CD4-positive, alpha-beta T cell treated with Interleukin-17A for 1 hour (primary cell): Measurements from ENCODE around the gene ITPR1.

Source experiments
- DNase-seq: peaks from one replicate; pipeline ENCODE4 v3.0.0-alpha.2; 2020

The ITPR1 gene

DNA sequence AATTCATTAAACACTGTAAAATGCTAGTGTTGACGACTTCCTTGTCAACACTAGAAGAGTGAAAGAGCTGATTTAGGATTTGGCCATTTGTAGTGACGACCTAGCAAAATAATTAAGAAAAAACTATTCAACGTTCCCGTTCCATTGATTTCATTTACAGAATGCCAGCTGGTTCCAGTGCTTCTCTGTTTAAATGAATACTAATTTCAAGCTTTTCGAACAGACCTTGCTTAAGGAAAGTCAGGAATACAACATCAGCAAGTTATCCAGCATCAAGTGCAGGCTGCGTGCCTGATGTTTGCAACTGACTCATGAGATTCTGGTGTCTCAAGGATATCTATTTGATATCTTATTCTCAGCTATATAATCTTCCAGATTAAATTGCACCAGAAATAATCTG is 387.7 kb downstream of the ITPR1 start:
- no peak for DNase-seq

DNA sequence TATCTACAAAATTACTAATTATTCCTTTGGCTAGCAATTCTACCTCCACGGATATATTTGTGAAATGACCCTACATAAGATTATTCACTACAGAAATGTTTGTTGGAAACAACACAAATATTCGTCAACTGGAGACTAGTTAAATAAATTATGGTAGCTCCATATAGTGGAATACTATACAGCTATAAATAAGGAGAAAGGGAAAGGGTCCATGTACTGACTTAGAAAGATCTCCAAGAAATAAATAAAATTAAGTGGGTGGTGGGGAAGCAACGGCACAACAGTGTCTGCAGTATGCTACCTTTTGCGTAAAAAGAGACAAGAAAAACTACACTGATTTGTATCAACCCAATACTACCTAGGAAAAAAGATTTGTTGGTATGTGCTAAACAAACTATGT is 389.4 kb downstream of the ITPR1 start:
- DNase-seq: no peak

DNA sequence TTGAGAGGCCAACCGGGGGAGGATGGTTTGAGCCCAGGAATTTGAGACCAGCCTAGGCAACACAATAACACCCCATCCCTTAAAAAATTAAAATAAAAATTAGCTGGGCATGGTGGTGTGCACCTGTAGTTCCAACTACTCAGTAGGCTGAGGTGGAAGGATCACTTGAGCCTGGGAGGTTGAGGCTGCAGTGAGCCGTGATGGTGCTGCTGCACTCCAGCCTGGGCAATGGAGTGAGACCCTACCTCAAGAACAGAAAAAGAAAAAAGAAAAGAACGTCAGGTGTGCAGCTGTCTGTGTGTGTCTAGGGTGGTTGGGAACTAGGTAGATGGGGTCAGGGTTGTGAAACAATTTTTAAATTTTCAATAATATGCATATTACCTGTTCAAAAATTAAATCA is 389.9 kb downstream of the ITPR1 start:
- no peak for DNase-seq

- no peak for DNase-seq
Observed at GRCh38 chr3:4884888-4885287, 391.7 kb downstream of the ITPR1 start.

DNA sequence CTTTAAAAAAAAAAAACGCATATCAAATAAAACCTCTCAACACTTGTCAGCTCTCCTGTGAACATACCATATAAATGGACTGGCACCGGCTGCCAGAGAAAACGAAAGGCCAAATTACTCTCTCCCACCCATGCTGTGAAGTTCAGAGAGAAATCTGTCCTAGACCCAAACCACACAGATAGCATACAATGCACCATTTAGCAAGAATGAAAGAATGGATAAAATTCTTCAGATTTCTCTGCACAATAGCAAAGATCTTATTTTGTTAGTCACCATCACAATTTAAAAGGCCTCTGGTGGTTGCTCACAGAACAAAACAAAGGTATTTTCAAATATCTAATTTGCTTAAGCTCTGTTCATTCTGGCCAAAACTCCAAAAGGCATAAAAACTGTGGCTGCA is 392.2 kb downstream of the ITPR1 start:
- DNase-seq: no peak

DNA sequence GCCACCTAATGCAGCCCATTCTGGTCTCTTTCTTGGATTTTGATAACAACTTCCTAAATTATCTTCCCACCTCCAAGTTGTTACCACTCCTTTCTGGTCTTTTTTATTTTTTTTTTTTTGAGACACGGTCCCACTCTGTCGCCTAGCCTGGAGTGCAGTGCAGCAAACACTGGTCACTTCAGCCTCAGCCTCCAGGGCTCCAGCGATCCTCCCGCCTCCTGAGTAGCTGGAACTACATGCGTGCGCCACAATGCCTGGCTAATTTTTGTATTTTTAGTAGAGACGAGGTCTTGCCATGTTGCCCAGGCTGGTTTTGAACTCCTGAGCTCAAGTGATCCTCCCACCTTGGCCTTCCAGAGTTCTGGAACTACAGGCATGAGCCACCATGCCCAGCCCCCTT is 393.3 kb downstream of the ITPR1 start:
- DNase-seq: no peak

DNA sequence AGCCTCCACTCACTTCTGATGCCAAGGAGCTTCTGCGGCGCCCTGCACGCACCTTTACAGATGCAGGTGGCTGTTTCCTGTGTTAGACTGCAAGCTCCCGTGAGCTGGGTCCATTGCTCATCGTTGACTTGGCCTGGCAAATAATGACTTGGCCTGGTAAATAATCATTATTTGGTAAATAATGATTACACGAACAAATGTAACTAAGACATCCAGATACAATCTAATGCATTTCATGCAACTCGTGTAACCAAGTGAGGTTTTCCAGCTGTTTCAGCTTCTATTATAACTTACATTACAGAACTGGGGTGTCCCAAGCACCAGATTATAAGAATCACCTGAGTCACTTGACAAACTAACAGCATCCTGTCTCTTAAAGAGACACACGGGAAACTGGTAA is 394.0 kb downstream of the ITPR1 start:
- no peak for DNase-seq

- peak; percentile 59 for DNase-seq
Observed at GRCh38 chr3:4888913-4889846, 396.0 kb downstream of the ITPR1 start.

- DNase-seq: no peak
Observed at GRCh38 chr3:4889896-4890295, 396.7 kb downstream of the ITPR1 start.

DNA sequence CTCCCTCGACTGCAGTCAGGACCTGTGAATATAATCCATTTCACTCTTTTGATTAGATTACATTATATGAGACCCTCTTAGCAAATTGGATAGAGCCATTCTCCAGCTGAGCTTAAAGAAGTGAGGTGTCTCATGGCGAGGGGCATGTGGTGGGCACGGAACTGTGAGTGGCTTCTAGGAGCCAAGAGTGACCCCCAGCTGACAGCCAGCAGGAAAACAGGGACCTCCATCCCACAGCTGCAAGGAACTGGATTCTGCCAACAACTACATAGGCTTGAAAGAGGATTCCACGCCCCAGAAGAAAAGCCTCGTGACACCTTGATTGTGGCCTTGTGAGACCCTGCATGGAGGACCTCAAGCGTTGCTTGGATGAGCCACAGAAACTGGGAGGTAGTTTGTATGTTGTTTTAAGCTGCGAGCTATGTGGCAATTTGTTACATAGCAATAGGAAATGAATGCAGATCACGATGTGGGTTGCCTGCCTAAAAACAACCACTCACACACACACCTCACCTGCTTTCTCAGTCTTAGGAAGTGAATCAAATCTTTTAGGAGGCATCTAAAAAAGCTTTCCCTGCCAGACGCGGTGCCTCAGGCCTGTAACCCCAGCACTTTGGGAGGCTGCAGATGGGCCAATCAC is 401.9 kb downstream of the ITPR1 start:
- DNase-seq: no peak

DNA sequence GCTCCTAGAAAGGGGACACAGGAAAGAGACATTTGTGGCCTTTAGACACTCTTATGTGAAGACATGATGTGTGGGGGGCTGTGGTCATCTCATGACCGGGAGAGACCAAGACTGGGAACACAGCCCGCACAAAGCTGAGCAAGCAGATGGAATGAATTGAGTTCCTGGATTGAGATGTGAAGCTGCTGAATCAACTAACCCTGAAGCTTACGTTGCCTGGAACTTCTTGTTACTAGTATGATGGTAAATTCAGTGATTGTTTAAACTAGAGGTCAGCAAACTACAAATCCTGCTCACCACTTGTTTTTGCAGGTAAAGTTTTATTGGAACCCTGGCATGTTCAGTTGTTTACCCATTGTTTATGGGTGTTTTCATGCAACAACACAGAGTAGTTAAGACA is 402.7 kb downstream of the ITPR1 start:
- DNase-seq: no peak
